HepG2 (cell line): Measurements from ENCODE around the gene RAB40C.

Experiments
- BRD4 ChIP-seq: sonication (generic); formaldehyde crosslinking; IDR thresholded peaks from 2 replicates; pipeline ENCODE4 v1.4.0; 2020; ENCODE audit warnings: missing genetic modification reagents
- CHD2 ChIP-seq: IDR thresholded peaks from 2 replicates; pipeline ENCODE4 v1.6.1; 2011; ENCODE audit warnings: low read depth, low read length, improper control_type of control experiment
- FOSL1 ChIP-seq: sonication (generic); formaldehyde crosslinking; IDR thresholded peaks from 2 replicates; pipeline ENCODE4 v1.9.0; 2021; ENCODE audit warnings: missing genetic modification reagents, borderline replicate concordance
- HDAC2 ChIP-seq: sonication (generic); formaldehyde crosslinking; IDR thresholded peaks from 2 replicates; pipeline ENCODE4 v1.4.0; 2020; ENCODE audit warnings: missing genetic modification reagents
- NFRKB ChIP-seq: fragments of 450-650 bp; IDR thresholded peaks from 2 replicates; pipeline ENCODE4 v1.6.1; 2017
- POLR2A ChIP-seq, 2 experiments: IDR thresholded peaks; 2 replicates each; pipeline ENCODE4 v1.6.1; 2011; ENCODE audit warnings: low read depth in 2 of 2, low read length in 2 of 2, mild to moderate bottlenecking in 1 of 2, moderate library complexity in 1 of 2; ENCODE audit not compliant: insufficient read depth in 1 of 2
- ZBTB7B ChIP-seq: sonication (generic); formaldehyde crosslinking; IDR thresholded peaks from 2 replicates; pipeline ENCODE4 v1.4.0; 2020; ENCODE audit warnings: missing genetic modification reagents
- ZNF121 ChIP-seq: sonication (generic); formaldehyde crosslinking; IDR thresholded peaks from 2 replicates; pipeline ENCODE4 v1.5.0; 2020; ENCODE audit warnings: mild to moderate bottlenecking, missing genetic modification reagents
- ZNF552 ChIP-seq: sonication (generic); formaldehyde crosslinking; IDR thresholded peaks from 2 replicates; pipeline ENCODE4 v1.9.0; 2022; ENCODE audit warnings: missing genetic modification reagents, mild to moderate bottlenecking, borderline replicate concordance
- TF ChIP-seq, protein P1 (sequence below): sonication (generic); formaldehyde crosslinking; IDR thresholded peaks from 2 replicates; pipeline ENCODE4 v1.5.0; 2020; ENCODE audit warnings: mild to moderate bottlenecking, missing genetic modification reagents, moderate library complexity
- TF ChIP-seq, protein P2 (sequence below): sonication (generic); formaldehyde crosslinking; IDR thresholded peaks from 2 replicates; pipeline ENCODE4 v1.8.1; 2023; ENCODE audit warnings: mild to moderate bottlenecking, missing genetic modification reagents, borderline replicate concordance

DNA sequence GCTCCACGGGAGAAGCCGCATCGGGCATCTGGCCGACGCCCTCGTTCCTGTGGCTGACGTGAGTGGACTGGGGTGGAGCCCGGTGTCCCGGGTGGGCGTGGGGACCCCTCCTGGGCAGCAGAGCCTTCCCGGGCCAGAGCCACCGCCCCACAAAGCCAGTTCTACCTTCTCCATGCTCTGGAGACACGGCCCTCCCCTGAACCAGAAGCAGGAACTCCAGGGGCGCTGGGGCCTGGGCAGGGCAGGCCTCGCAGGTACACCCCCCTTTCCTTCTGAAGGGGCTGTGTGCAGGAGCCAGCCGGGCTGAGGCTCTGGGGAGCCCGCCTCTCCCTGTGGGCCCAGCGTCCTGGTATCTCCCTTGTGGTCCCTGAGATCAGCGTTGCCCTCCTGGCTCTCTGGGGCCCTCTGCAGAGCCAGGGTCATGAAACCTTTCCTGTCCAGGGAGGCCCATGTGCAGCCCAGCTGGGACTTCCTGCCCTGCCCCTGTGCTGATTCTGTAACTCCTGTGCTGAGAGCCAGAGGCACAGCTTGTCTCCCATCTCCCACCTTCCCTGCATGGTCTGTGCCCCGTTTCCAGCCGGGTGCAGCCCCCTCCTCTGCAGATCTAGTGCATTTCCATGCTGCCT, 13.6 kb upstream of the RAB40C start:
- TF ChIP-seq FOSL1 (no peak), CHD2 (no peak), POLR2A (IDR thresholded peaks at IDR 0.05; ENCODE audit: insufficient read depth in 1 of 2, low read depth in 2 of 2, low read length in 2 of 2) (no peak), NFRKB (no peak), ZNF552 (CRISPR knock-in tag) (no peak), ZNF121 (no peak), BRD4 (no peak), HDAC2 (CRISPR knock-in tag) (no peak), ZBTB7B (CRISPR knock-in tag) (no peak)
- TF ChIP-seq, protein P1, sequence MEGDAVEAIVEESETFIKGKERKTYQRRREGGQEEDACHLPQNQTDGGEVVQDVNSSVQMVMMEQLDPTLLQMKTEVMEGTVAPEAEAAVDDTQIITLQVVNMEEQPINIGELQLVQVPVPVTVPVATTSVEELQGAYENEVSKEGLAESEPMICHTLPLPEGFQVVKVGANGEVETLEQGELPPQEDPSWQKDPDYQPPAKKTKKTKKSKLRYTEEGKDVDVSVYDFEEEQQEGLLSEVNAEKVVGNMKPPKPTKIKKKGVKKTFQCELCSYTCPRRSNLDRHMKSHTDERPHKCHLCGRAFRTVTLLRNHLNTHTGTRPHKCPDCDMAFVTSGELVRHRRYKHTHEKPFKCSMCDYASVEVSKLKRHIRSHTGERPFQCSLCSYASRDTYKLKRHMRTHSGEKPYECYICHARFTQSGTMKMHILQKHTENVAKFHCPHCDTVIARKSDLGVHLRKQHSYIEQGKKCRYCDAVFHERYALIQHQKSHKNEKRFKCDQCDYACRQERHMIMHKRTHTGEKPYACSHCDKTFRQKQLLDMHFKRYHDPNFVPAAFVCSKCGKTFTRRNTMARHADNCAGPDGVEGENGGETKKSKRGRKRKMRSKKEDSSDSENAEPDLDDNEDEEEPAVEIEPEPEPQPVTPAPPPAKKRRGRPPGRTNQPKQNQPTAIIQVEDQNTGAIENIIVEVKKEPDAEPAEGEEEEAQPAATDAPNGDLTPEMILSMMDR (CRISPR knock-in tag), result peak; percentile 69
- TF ChIP-seq, protein P2, sequence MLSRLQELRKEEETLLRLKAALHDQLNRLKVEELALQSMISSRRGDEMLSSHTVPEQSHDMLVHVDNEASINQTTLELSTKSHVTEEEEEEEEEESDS (CRISPR knock-in tag), result no peak
